ENCODE data around the gene PRKG1. TPM values are rescaled to one million over a fixed set of nuclear protein-coding genes. Genes with fewer than 3 reads are reported as not detected.
"Not testable (repeated sequence)": the region's sequence is repeated elsewhere in the genome, so short reads cannot be mapped to it uniquely, and the experiment has no call there.

The PRKG1 gene
- polyA plus RNA-seq, 4 donors, result 0.45 to 7.4 (median 1.3) TPM

GRCh38 chr10:51203359-51203758, 129.1 kb downstream of the PRKG1 start:
- DNase-seq (no peak), FAIRE-seq (no peak)
- no peaks in the 10 kb centered on the region for H3K9me3 ChIP-seq (ENCODE audit: control insufficient read depth in 2 of 2, insufficient read depth in 1 of 2, low read depth in 1 of 2, low read length in 1 of 2)
- 91 to 97% (median 96%) methylated on average over 2 of the region's 2 CpGs for WGBS, 3 donors
- H3K36me3 ChIP-seq (ENCODE audit: control insufficient read depth in 3 of 3, insufficient read depth in 2 of 3, low read depth in 1 of 3, low read length in 3 of 3), result no peaks in the 10 kb centered on the region
- no peak overlapping the region for H3K4me3 ChIP-seq (ENCODE audit: low read depth in 1 of 3, low read length in 3 of 3)
- H3K4me1 ChIP-seq (ENCODE audit: control insufficient read depth in 3 of 3, insufficient read depth in 2 of 3, low read depth in 1 of 3, low read length in 2 of 3), result no peaks in the 10 kb centered on the region
- no peaks in the 10 kb centered on the region for H3K27me3 ChIP-seq (ENCODE audit: control insufficient read depth in 3 of 3, insufficient read depth in 3 of 3, low read length in 3 of 3)
- H3K27ac ChIP-seq (ENCODE audit: low read depth in 1 of 3, low read length in 2 of 3), result no peak overlapping the region

GRCh38 chr10:51204066-51204465, 129.8 kb downstream of the PRKG1 start:
- Histone ChIP-seq H3K4me3 (ENCODE audit: low read depth in 1 of 3, low read length in 3 of 3) (no peak overlapping the region), H3K4me1 (ENCODE audit: control insufficient read depth in 3 of 3, insufficient read depth in 2 of 3, low read depth in 1 of 3, low read length in 2 of 3) (no peaks in the 10 kb centered on the region), H3K36me3 (ENCODE audit: control insufficient read depth in 3 of 3, insufficient read depth in 2 of 3, low read depth in 1 of 3, low read length in 3 of 3) (no peaks in the 10 kb centered on the region), H3K27ac (ENCODE audit: low read depth in 1 of 3, low read length in 2 of 3) (no peak overlapping the region), H3K27me3 (ENCODE audit: control insufficient read depth in 3 of 3, insufficient read depth in 3 of 3, low read length in 3 of 3) (no peaks in the 10 kb centered on the region), H3K9me3 (ENCODE audit: control insufficient read depth in 2 of 2, insufficient read depth in 1 of 2, low read depth in 1 of 2, low read length in 1 of 2) (no peaks in the 10 kb centered on the region)
- FAIRE-seq (no peak), DNase-seq (no peak)
- WGBS, 3 donors, result 53 to 66% (median 66%) methylated on average over 2 of the region's 2 CpGs

DNA sequence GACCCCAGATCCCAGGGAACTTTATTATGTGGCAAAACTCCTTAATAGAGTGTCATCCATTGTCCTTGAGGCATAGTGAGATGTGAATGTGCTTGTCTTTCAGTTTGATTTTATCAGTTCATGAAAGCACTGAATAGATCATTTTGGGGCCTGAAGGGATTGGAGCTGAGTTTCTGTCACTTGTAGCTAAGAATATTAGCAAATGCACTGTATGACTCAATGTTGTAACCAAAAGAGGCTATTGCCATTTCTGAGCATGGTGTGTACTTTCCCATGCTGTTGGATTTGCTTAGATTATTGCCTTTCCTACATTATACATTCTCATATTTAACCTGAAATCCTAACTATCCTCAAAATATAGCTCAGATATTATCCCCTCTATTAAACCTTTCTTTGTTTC, 130.4 kb downstream of the PRKG1 start:
- Histone ChIP-seq H3K4me3 (ENCODE audit: low read depth in 1 of 3, low read length in 3 of 3) (no peak overlapping the region), H3K36me3 (ENCODE audit: control insufficient read depth in 3 of 3, insufficient read depth in 2 of 3, low read depth in 1 of 3, low read length in 3 of 3) (no peaks in the 10 kb centered on the region), H3K4me1 (ENCODE audit: control insufficient read depth in 3 of 3, insufficient read depth in 2 of 3, low read depth in 1 of 3, low read length in 2 of 3) (no peaks in the 10 kb centered on the region), H3K27ac (ENCODE audit: low read depth in 1 of 3, low read length in 2 of 3) (no peak overlapping the region), H3K27me3 (ENCODE audit: control insufficient read depth in 3 of 3, insufficient read depth in 3 of 3, low read length in 3 of 3) (no peaks in the 10 kb centered on the region), H3K9me3 (ENCODE audit: control insufficient read depth in 2 of 2, insufficient read depth in 1 of 2, low read depth in 1 of 2, low read length in 1 of 2) (no peaks in the 10 kb centered on the region)
- FAIRE-seq (no peak), DNase-seq (no peak)

- FAIRE-seq, result no peak
- DNase-seq, result no peak
- WGBS, 3 donors, result 63 to 78% (median 74%) methylated on average over 1 of the region's 1 CpG
- Histone ChIP-seq H3K4me1 (ENCODE audit: control insufficient read depth in 3 of 3, insufficient read depth in 2 of 3, low read depth in 1 of 3, low read length in 2 of 3) (no peaks in the 10 kb centered on the region), H3K27ac (ENCODE audit: low read depth in 1 of 3, low read length in 2 of 3) (no peak overlapping the region), H3K36me3 (ENCODE audit: control insufficient read depth in 3 of 3, insufficient read depth in 2 of 3, low read depth in 1 of 3, low read length in 3 of 3) (no peaks in the 10 kb centered on the region), H3K9me3 (ENCODE audit: control insufficient read depth in 2 of 2, insufficient read depth in 1 of 2, low read depth in 1 of 2, low read length in 1 of 2) (no peaks in the 10 kb centered on the region), H3K27me3 (ENCODE audit: control insufficient read depth in 3 of 3, insufficient read depth in 3 of 3, low read length in 3 of 3) (no peaks in the 10 kb centered on the region), H3K4me3 (ENCODE audit: low read depth in 1 of 3, low read length in 3 of 3) (no peak overlapping the region)
Measured at GRCh38 chr10:51206500-51206899, 132.2 kb downstream of the PRKG1 start.

GRCh38 chr10:51212937-51213336, 138.7 kb downstream of the PRKG1 start:
- WGBS, 3 donors, result 91 to 97% (median 96%) methylated on average over 3 of the region's 5 CpGs
- H3K36me3 ChIP-seq (ENCODE audit: control insufficient read depth in 3 of 3, insufficient read depth in 2 of 3, low read depth in 1 of 3, low read length in 3 of 3); H3K4me1 ChIP-seq (ENCODE audit: control insufficient read depth in 3 of 3, insufficient read depth in 2 of 3, low read depth in 1 of 3, low read length in 2 of 3); H3K9me3 ChIP-seq (ENCODE audit: control insufficient read depth in 2 of 2, insufficient read depth in 1 of 2, low read depth in 1 of 2, low read length in 1 of 2); H3K27ac ChIP-seq (ENCODE audit: low read depth in 1 of 3, low read length in 2 of 3); H3K4me3 ChIP-seq (ENCODE audit: low read depth in 1 of 3, low read length in 3 of 3); FAIRE-seq; DNase-seq; H3K27me3 ChIP-seq (ENCODE audit: control insufficient read depth in 3 of 3, insufficient read depth in 3 of 3, low read length in 3 of 3): not testable (repeated sequence)

- H3K36me3 ChIP-seq (ENCODE audit: control insufficient read depth in 3 of 3, insufficient read depth in 2 of 3, low read depth in 1 of 3, low read length in 3 of 3), result no peaks in the 10 kb centered on the region
- no peaks in the 10 kb centered on the region for H3K4me1 ChIP-seq (ENCODE audit: control insufficient read depth in 3 of 3, insufficient read depth in 2 of 3, low read depth in 1 of 3, low read length in 2 of 3)
- H3K9me3 ChIP-seq (ENCODE audit: control insufficient read depth in 2 of 2, insufficient read depth in 1 of 2, low read depth in 1 of 2, low read length in 1 of 2), result no peaks in the 10 kb centered on the region
- 65 to 80% (median 79%) methylated on average over 11 of the region's 11 CpGs for WGBS, 3 donors
- H3K27ac ChIP-seq (ENCODE audit: low read depth in 1 of 3, low read length in 2 of 3), result no peak overlapping the region
- no peak for DNase-seq
- no peak overlapping the region for H3K4me3 ChIP-seq (ENCODE audit: low read depth in 1 of 3, low read length in 3 of 3)
- FAIRE-seq, result no peak
- H3K27me3 ChIP-seq (ENCODE audit: control insufficient read depth in 3 of 3, insufficient read depth in 3 of 3, low read length in 3 of 3), result no peaks in the 10 kb centered on the region
Measured at GRCh38 chr10:51214207-51215196, 140.2 kb downstream of the PRKG1 start.

DNA sequence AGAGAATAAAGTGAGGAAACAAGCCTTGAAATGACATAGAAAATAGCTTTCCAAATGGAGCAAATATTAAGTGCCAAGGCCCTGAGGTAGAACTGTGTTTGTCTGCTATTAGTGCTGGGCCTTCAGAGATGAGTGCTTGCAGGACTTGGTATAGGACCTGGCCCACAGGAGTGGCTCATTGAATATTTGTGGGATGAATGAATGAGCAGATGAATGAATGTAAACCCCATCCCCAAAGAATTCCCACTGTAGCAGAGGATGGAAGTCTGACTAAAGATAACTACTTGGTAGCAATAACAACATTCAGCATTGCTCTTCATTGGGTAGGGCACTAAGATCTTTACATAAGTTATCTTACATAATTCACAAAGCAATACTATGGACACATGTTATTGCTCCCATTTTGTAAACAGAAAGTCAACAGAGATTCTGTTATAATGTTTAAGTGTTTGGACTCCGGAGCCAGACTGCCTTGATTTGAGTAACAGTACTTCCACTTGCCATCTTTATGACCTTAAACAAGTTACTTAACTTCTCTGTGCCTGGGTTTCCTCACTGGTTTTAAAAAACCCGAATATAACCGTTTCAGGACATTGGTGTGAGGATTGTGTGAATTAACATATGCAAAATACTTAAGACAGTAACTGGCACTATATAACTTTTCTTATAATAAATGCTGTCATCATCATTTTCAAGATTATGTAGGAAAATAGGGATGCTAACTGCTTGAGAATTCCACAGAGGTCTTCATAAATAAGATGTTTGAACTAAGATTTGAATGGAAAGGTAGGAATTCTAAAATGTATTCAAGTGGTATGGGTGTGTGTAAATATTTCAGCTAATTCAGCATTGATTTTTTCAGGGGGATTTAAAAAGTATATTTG, 141.9 kb downstream of the PRKG1 start:
- WGBS, 3 donors, result 60 to 78% (median 71%) methylated on average over 3 of the region's 3 CpGs
- Histone ChIP-seq H3K27ac (ENCODE audit: low read depth in 1 of 3, low read length in 2 of 3) (no peak overlapping the region), H3K27me3 (ENCODE audit: control insufficient read depth in 3 of 3, insufficient read depth in 3 of 3, low read length in 3 of 3) (no peaks in the 10 kb centered on the region), H3K4me1 (ENCODE audit: control insufficient read depth in 3 of 3, insufficient read depth in 2 of 3, low read depth in 1 of 3, low read length in 2 of 3) (no peaks in the 10 kb centered on the region), H3K9me3 (ENCODE audit: control insufficient read depth in 2 of 2, insufficient read depth in 1 of 2, low read depth in 1 of 2, low read length in 1 of 2) (no peaks in the 10 kb centered on the region), H3K4me3 (ENCODE audit: low read depth in 1 of 3, low read length in 3 of 3) (no peak overlapping the region), H3K36me3 (ENCODE audit: control insufficient read depth in 3 of 3, insufficient read depth in 2 of 3, low read depth in 1 of 3, low read length in 3 of 3) (no peaks in the 10 kb centered on the region)
- no peak for DNase-seq
- no peak for FAIRE-seq

- no peak for FAIRE-seq
- H3K27me3 ChIP-seq (ENCODE audit: control insufficient read depth in 3 of 3, insufficient read depth in 3 of 3, low read length in 3 of 3), result no peaks in the 10 kb centered on the region
- no peak for DNase-seq
- WGBS, 3 donors, result 55 to 92% (median 68%) methylated on average over 1 of the region's 1 CpG
- no peak overlapping the region for H3K4me3 ChIP-seq (ENCODE audit: low read depth in 1 of 3, low read length in 3 of 3)
- no peak overlapping the region for H3K27ac ChIP-seq (ENCODE audit: low read depth in 1 of 3, low read length in 2 of 3)
- H3K36me3 ChIP-seq (ENCODE audit: control insufficient read depth in 3 of 3, insufficient read depth in 2 of 3, low read depth in 1 of 3, low read length in 3 of 3), result no peaks in the 10 kb centered on the region
- H3K4me1 ChIP-seq (ENCODE audit: control insufficient read depth in 3 of 3, insufficient read depth in 2 of 3, low read depth in 1 of 3, low read length in 2 of 3), result no peaks in the 10 kb centered on the region
- H3K9me3 ChIP-seq (ENCODE audit: control insufficient read depth in 2 of 2, insufficient read depth in 1 of 2, low read depth in 1 of 2, low read length in 1 of 2), result no peaks in the 10 kb centered on the region
Measured at GRCh38 chr10:51217505-51217904, 143.2 kb downstream of the PRKG1 start.
